Measurements from ENCODE around the gene DCAF8.

Gene DCAF8

GRCh38 chr1:160197231-160197630 is 65.1 kb downstream of the DCAF8 start:
- DNase-seq: no peak

- DNase-seq: no peak
Observed at GRCh38 chr1:160196143-160196542, 66.2 kb downstream of the DCAF8 start.

GRCh38 chr1:160194737-160195059 is 67.7 kb downstream of the DCAF8 start:
- DNase-seq: no peak

- DNase-seq: no peak
Observed at GRCh38 chr1:160193832-160194736, 68.3 kb downstream of the DCAF8 start.

- DNase-seq: peak; percentile 88
Observed at GRCh38 chr1:160193091-160193819, 69.1 kb downstream of the DCAF8 start.

GRCh38 chr1:160192234-160192633 is 70.1 kb downstream of the DCAF8 start:
- no peak for DNase-seq

- DNase-seq: no peak
Observed at GRCh38 chr1:160191756-160192155, 70.6 kb downstream of the DCAF8 start.

GRCh38 chr1:160189649-160190625 is 72.4 kb downstream of the DCAF8 start, which contains the start of gene CASQ1:
Gene CASQ1, plus strand, starts transcription at chr1:160190575. Its CDS starts 177 bp downstream, at chr1:160190752.
- DNase-seq: no peak

- no peak for DNase-seq
Observed at GRCh38 chr1:160188341-160188740, 74.0 kb downstream of the DCAF8 start.

- DNase-seq: no peak
Observed at GRCh38 chr1:160187407-160187806, 74.9 kb downstream of the DCAF8 start.

- no peak for DNase-seq
Observed at GRCh38 chr1:160186729-160187128, 75.6 kb downstream of the DCAF8 start.

- DNase-seq: no peak
Observed at GRCh38 chr1:160186246-160186645, 76.1 kb downstream of the DCAF8 start.

- DNase-seq: no peak
Observed at GRCh38 chr1:160179336-160179735, 83.0 kb downstream of the DCAF8 start.

GRCh38 chr1:160178731-160179130 is 83.6 kb downstream of the DCAF8 start:
- no peak for DNase-seq

GRCh38 chr1:160177667-160178066 is 84.7 kb downstream of the DCAF8 start:
- DNase-seq: no peak

- DNase-seq: no peak
Observed at GRCh38 chr1:160177231-160177630, 85.1 kb downstream of the DCAF8 start.

GRCh38 chr1:160171980-160172379 is 90.4 kb downstream of the DCAF8 start:
- no peak for DNase-seq

GRCh38 chr1:160171354-160171753 is 91.0 kb downstream of the DCAF8 start:
- no peak for DNase-seq

GRCh38 chr1:160169553-160170399 is 92.6 kb downstream of the DCAF8 start:
- no peak for DNase-seq

GRCh38 chr1:160168609-160169369 is 93.6 kb downstream of the DCAF8 start:
- DNase-seq: no peak

GRCh38 chr1:160168016-160168415 is 94.3 kb downstream of the DCAF8 start:
- DNase-seq: no peak

Data from activated CD4-positive, CD25-positive, alpha-beta regulatory T cell treated with anti-CD3 and anti-CD28 coated beads, Interleukin-2, amount 50 U/mL, for 72 hours (primary cell).